ENCODE results near the gene GRAMD4. TPM values are rescaled to one million over a fixed set of nuclear protein-coding genes. Genes with fewer than 3 reads are reported as not detected.
A peak's percentile ranks its signal among the peaks of the same experiment; 100 is the strongest.

The GRAMD4 gene
- total RNA-seq, 2 experiments from 2014 or later = 46.9 to 52.4 TPM

GRCh38 chr22:46577368-46578249 lies 42.6 kb upstream of the GRAMD4 start:
- Histone ChIP-seq H3K4me2 (ENCODE audit: low read length) (peak overlapping the region; percentile 82), H4K20me1 (ENCODE audit: insufficient read depth, low read length) (no peaks in the 10 kb centered on the region), H3K4me3 (ENCODE audit: low read depth, low read length, poor library complexity, severe bottlenecking) (peak overlapping the region; percentile 66), H3K79me2 (ENCODE audit: insufficient read depth, low read depth, low read length) (no peaks in the 10 kb centered on the region), H3K27ac (ENCODE audit: low read depth, low read length, poor library complexity, severe bottlenecking) (no peak overlapping the region), H2AFZ (ENCODE audit: low read length) (no peak overlapping the region), H3K9me2 (ENCODE audit: insufficient read depth, low read length) (no peaks in the 10 kb centered on the region), H3K4me1 (ENCODE audit: insufficient read depth, low read length, poor library complexity, severe bottlenecking) (peaks cover 37% of the 10 kb centered on the region), H3K9me3 (ENCODE audit: low read length) (no peaks in the 10 kb centered on the region), H3K36me3 (ENCODE audit: insufficient read depth, low read length) (no peaks in the 10 kb centered on the region)
- POLR2A ChIA-PET = interaction anchor here (1.0 kb wide), 1 partner anchor 11 kb away, joined by 5 read pairs; no protein-coding TSS in a partner anchor
- CTCF ChIA-PET (ENCODE audit: unreplicated experiment) = no interaction called here
- no peak for TF ChIP-seq CTCF (conservative IDR thresholded peaks at IDR 0.05; ENCODE audit: low read length)
- no peak for TF ChIP-seq EZH2phosphoT487 (IDR thresholded peaks at IDR 0.05; ENCODE audit: borderline replicate concordance, low read depth, low read length)
- no TSS peak for BruUV-seq (replicated peaks)
- no peak for DNase-seq (ENCODE audit: low spot score)
- intact Hi-C loops (cut with micrococcal nuclease; ENCODE audit: unreplicated experiment) = no loop called here

GRCh38 chr22:46578251-46578823 lies 41.8 kb upstream of the GRAMD4 start:
- CTCF ChIA-PET (ENCODE audit: unreplicated experiment) = no interaction called here
- Histone ChIP-seq H3K4me3 (ENCODE audit: low read depth, low read length, poor library complexity, severe bottlenecking) (peak overlapping the region; percentile 66), H3K4me1 (ENCODE audit: insufficient read depth, low read length, poor library complexity, severe bottlenecking) (peaks cover 41% of the 10 kb centered on the region), H4K20me1 (ENCODE audit: insufficient read depth, low read length) (no peaks in the 10 kb centered on the region), H3K9me3 (ENCODE audit: low read length) (no peaks in the 10 kb centered on the region), H3K36me3 (ENCODE audit: insufficient read depth, low read length) (no peaks in the 10 kb centered on the region), H3K9me2 (ENCODE audit: insufficient read depth, low read length) (no peaks in the 10 kb centered on the region), H3K27ac (ENCODE audit: low read depth, low read length, poor library complexity, severe bottlenecking) (no peak overlapping the region), H2AFZ (ENCODE audit: low read length) (no peak overlapping the region), H3K4me2 (ENCODE audit: low read length) (peak overlapping the region; percentile 82), H3K79me2 (ENCODE audit: insufficient read depth, low read depth, low read length) (no peaks in the 10 kb centered on the region)
- no TSS peak for BruUV-seq (replicated peaks)
- TF ChIP-seq CTCF (conservative IDR thresholded peaks at IDR 0.05; ENCODE audit: low read length) = no peak
- TF ChIP-seq EZH2phosphoT487 (IDR thresholded peaks at IDR 0.05; ENCODE audit: borderline replicate concordance, low read depth, low read length) = no peak
- DNase-seq (ENCODE audit: low spot score) = no peak
- intact Hi-C loops (cut with micrococcal nuclease; ENCODE audit: unreplicated experiment) = no loop called here
- POLR2A ChIA-PET = interaction anchor here (0.6 to 1.0 kb wide), 2 partner anchors 10 to 319 kb away, joined by 5 read pairs; no protein-coding TSS in a partner anchor
